HG03521 (cell line): ENCODE results near the gene OSBPL10.

Experiments used
- ATAC-seq: cut with Tn5 transposase; IDR thresholded peaks from one replicate; pipeline ENCODE4 v1.9.1; 2021; ENCODE audit warnings: mild to moderate bottlenecking, moderate library complexity; ENCODE audit not compliant: unreplicated experiment

The OSBPL10 gene

GRCh38 chr3:31753050-31753425 lies 228.0 kb downstream of the OSBPL10 start:
- no peak for ATAC-seq

GRCh38 chr3:31752305-31753049 lies 228.6 kb downstream of the OSBPL10 start:
- no peak for ATAC-seq

GRCh38 chr3:31750341-31750740 lies 230.7 kb downstream of the OSBPL10 start:
- no peak for ATAC-seq

GRCh38 chr3:31748933-31749295 lies 232.1 kb downstream of the OSBPL10 start:
- no peak for ATAC-seq

GRCh38 chr3:31748281-31748932 lies 232.7 kb downstream of the OSBPL10 start:
- ATAC-seq, result no peak

GRCh38 chr3:31747785-31748184 lies 233.3 kb downstream of the OSBPL10 start:
- no peak for ATAC-seq

GRCh38 chr3:31744913-31745312 lies 236.1 kb downstream of the OSBPL10 start:
- no peak for ATAC-seq

- no peak for ATAC-seq
Measured at GRCh38 chr3:31743331-31744089, 237.6 kb downstream of the OSBPL10 start.

GRCh38 chr3:31740397-31740796 lies 240.7 kb downstream of the OSBPL10 start:
- ATAC-seq, result no peak

GRCh38 chr3:31738412-31738811 lies 242.7 kb downstream of the OSBPL10 start:
- ATAC-seq, result no peak

- no peak for ATAC-seq
Measured at GRCh38 chr3:31735667-31736066, 245.4 kb downstream of the OSBPL10 start.

- ATAC-seq, result no peak
Measured at GRCh38 chr3:31733234-31733667, 247.8 kb downstream of the OSBPL10 start.

GRCh38 chr3:31732548-31732947 lies 248.5 kb downstream of the OSBPL10 start:
- ATAC-seq, result no peak

- ATAC-seq, result no peak
Measured at GRCh38 chr3:31729573-31729972, 251.5 kb downstream of the OSBPL10 start.

- no peak for ATAC-seq
Measured at GRCh38 chr3:31729082-31729481, 252.0 kb downstream of the OSBPL10 start.

- ATAC-seq, result no peak
Measured at GRCh38 chr3:31728403-31728802, 252.7 kb downstream of the OSBPL10 start.

- no peak for ATAC-seq
Measured at GRCh38 chr3:31725976-31726375, 255.1 kb downstream of the OSBPL10 start.

GRCh38 chr3:31725568-31725967 lies 255.5 kb downstream of the OSBPL10 start:
- ATAC-seq, result no peak

- ATAC-seq, result no peak
Measured at GRCh38 chr3:31724651-31725050, 256.4 kb downstream of the OSBPL10 start.

- no peak for ATAC-seq
Measured at GRCh38 chr3:31724116-31724515, 256.9 kb downstream of the OSBPL10 start.

- ATAC-seq, result no peak
Measured at GRCh38 chr3:31723701-31724100, 257.4 kb downstream of the OSBPL10 start.

- ATAC-seq, result no peak
Measured at GRCh38 chr3:31721676-31722075, 259.4 kb downstream of the OSBPL10 start.
